SK-N-SH treated with all-trans-retinoic acid at 6 μM for 48 hours (cell line): ENCODE data around the gene ABI2.

Source experiments
- ATAC-seq: fragments of 200-7000 bp; cut with Tn5 transposase; 3 replicates; pipeline ENCODE4 v1.9.1; 2020; ENCODE audit warnings: mild to moderate bottlenecking, moderate library complexity
- BACH2 ChIP-seq: fragments of 250-450 bp; sonication (Bioruptor Pico); IDR thresholded peaks from 2 replicates; pipeline ENCODE4 v1.9.0; 2021; ENCODE audit warnings: mild to moderate bottlenecking, borderline replicate concordance
- CSRNP3 ChIP-seq: fragments of 250-450 bp; sonication (Bioruptor Pico); IDR thresholded peaks from 2 replicates; pipeline ENCODE4 v1.5.1; 2021; ENCODE audit warnings: mild to moderate bottlenecking, moderate library complexity
- ISL1 ChIP-seq: fragments of 250-450 bp; sonication (Bioruptor Pico); IDR thresholded peaks from 2 replicates; pipeline ENCODE4 v2.1.2; 2022; ENCODE audit warnings: mild to moderate bottlenecking, moderate library complexity
- OSR1 ChIP-seq: fragments of 250-450 bp; sonication (Bioruptor Pico); IDR thresholded peaks from 2 replicates; pipeline ENCODE4 v1.8.0; 2022; ENCODE audit warnings: moderate library complexity, mild to moderate bottlenecking, inconsistent platforms
- ZNF8 ChIP-seq: fragments of 450-650 bp; formaldehyde crosslinking; IDR thresholded peaks from 2 replicates; pipeline ENCODE4 v1.5.0; 2020; ENCODE audit warnings: mild to moderate bottlenecking, moderate library complexity
- TF ChIP-seq, protein P1 (sequence below): fragments of 250-450 bp; sonication (Bioruptor Pico); IDR thresholded peaks from 2 replicates; pipeline ENCODE4 v1.8.0; 2020; ENCODE audit warnings: mild to moderate bottlenecking, moderate library complexity, borderline replicate concordance
- TF ChIP-seq, protein P2 (sequence below): fragments of 250-450 bp; sonication (Bioruptor Pico); IDR thresholded peaks from 2 replicates; pipeline ENCODE4 v1.5.1; 2020; ENCODE audit warnings: low read depth, mild to moderate bottlenecking, moderate library complexity

Gene ABI2

DNA sequence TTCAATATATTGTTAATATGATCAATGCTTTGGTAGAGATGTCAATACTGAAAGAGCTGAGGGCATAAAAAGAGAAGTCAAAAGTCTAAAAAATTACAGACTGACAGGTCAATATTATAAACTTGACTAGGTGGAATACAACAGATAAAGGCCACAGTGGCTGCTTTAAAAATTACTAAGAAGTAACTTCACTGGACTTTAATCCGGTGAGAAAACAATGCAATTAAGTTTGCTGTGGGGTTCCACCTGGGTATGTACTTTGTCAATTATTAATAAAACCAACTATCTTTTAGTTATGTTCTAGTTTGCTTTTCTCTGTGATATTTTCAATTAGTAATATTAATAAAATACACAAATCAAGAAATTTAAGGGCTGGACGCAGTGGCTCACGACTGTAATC, 162.2 kb downstream of the ABI2 start:
- ATAC-seq = no peak
- TF ChIP-seq, protein P1, sequence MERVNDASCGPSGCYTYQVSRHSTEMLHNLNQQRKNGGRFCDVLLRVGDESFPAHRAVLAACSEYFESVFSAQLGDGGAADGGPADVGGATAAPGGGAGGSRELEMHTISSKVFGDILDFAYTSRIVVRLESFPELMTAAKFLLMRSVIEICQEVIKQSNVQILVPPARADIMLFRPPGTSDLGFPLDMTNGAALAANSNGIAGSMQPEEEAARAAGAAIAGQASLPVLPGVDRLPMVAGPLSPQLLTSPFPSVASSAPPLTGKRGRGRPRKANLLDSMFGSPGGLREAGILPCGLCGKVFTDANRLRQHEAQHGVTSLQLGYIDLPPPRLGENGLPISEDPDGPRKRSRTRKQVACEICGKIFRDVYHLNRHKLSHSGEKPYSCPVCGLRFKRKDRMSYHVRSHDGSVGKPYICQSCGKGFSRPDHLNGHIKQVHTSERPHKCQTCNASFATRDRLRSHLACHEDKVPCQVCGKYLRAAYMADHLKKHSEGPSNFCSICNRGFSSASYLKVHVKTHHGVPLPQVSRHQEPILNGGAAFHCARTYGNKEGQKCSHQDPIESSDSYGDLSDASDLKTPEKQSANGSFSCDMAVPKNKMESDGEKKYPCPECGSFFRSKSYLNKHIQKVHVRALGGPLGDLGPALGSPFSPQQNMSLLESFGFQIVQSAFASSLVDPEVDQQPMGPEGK (CRISPR knock-in tag) = no peak
- no peak for TF ChIP-seq ZNF8 (CRISPR knock-in tag)

- ATAC-seq = peak; percentile 18; the same call in 2 of the 3 replicates
- TF ChIP-seq ISL1 (no peak), OSR1 (no peak), BACH2 (CRISPR knock-in tag) (no peak), CSRNP3 (CRISPR knock-in tag) (no peak)
- TF ChIP-seq, protein P2, sequence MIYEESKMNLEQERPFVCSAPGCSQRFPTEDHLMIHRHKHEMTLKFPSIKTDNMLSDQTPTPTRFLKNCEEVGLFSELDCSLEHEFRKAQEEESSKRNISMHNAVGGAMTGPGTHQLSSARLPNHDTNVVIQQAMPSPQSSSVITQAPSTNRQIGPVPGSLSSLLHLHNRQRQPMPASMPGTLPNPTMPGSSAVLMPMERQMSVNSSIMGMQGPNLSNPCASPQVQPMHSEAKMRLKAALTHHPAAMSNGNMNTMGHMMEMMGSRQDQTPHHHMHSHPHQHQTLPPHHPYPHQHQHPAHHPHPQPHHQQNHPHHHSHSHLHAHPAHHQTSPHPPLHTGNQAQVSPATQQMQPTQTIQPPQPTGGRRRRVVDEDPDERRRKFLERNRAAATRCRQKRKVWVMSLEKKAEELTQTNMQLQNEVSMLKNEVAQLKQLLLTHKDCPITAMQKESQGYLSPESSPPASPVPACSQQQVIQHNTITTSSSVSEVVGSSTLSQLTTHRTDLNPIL (CRISPR knock-in tag) = no peak
These were observed 164.8 kb downstream of the ABI2 start for GRCh38 chr2:203492965-203493364.
